ENCODE results near the gene WDR86. TPM values are rescaled to one million over a fixed set of nuclear protein-coding genes. Genes with fewer than 3 reads are reported as not detected.

WDR86 gene
- total RNA-seq, 1 donor from 2014 or later: 19.4 TPM

DNA sequence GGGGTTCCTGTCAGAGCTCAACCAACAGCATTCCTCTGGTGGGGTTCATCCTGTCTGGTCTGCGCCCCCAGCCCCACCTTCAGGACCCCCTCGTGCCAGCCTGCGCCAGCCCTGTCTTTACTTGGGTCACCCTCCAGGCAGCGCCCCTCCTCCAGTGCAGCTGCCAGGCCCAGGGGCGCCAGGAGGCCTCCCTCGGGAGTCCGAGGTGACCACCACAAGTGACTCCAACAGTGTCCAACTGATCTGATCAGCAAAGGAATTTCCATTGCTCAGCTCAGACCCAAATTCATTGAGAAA, 10.6 kb downstream of the WDR86 start:
- no peak overlapping the region for H3K4me3 ChIP-seq
- H3K4me1 ChIP-seq: peaks cover 12% of the 10 kb centered on the region
- no peaks in the 10 kb centered on the region for H3K36me3 ChIP-seq
- no peaks in the 10 kb centered on the region for H3K9me3 ChIP-seq
- intact Hi-C loops (cut with DNase I): no loop called here
- no peak for DNase-seq (ENCODE audit: extremely low spot score in 2 of 2)
- no peaks in the 10 kb centered on the region for H3K27me3 ChIP-seq
- no peak for TF ChIP-seq POLR2AphosphoS5 (IDR thresholded peaks at IDR 0.05; ENCODE audit: insufficient read depth in 1 of 2, low read depth in 1 of 2)
- TF ChIP-seq, protein P1, sequence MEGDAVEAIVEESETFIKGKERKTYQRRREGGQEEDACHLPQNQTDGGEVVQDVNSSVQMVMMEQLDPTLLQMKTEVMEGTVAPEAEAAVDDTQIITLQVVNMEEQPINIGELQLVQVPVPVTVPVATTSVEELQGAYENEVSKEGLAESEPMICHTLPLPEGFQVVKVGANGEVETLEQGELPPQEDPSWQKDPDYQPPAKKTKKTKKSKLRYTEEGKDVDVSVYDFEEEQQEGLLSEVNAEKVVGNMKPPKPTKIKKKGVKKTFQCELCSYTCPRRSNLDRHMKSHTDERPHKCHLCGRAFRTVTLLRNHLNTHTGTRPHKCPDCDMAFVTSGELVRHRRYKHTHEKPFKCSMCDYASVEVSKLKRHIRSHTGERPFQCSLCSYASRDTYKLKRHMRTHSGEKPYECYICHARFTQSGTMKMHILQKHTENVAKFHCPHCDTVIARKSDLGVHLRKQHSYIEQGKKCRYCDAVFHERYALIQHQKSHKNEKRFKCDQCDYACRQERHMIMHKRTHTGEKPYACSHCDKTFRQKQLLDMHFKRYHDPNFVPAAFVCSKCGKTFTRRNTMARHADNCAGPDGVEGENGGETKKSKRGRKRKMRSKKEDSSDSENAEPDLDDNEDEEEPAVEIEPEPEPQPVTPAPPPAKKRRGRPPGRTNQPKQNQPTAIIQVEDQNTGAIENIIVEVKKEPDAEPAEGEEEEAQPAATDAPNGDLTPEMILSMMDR (IDR thresholded peaks at IDR 0.05): no peak
- TF ChIP-seq POLR2A (IDR thresholded peaks at IDR 0.05): no peak
- H3K27ac ChIP-seq: no peak overlapping the region

DNA sequence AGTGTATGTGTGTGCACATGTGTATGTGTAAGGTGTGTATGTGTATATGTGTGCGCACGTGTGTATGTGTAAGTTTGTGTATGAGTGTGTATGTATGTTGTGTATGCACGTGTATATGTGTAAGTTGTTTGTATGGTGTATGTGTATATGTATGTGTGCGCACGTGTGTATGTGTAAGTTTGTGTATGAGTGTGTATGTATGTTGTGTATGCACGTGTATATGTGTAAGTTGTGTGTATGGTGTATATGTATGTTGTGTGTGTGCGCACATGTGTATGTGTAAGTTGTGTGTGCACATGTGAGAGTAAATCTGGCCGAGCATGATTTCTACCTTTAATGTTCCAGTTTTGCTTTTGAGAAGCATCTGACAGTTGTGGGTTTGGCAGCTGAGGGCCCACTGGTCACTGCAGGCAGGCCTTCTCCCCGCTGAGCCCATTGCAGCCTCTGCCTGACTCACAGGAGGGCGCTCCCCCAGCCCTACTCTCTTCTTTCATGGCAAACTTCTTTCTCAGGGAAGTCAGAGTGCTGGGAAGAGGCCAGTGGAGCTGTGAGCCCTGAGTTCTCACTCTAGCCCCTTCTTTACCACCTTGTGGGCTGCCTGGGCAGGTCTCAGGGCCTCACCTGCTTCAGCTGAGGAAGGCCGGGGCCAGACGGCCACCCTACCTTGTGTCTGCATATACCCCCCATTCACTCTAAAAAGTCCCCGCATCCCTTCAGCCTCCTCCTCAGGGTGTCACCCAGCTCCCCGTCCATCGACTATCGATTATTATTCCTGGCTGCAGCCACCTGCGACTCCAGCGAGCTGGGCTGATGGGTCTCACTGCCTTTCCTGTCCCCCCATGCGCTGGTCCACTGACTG, 11.2 kb downstream of the WDR86 start:
- intact Hi-C loops (cut with DNase I): no loop called here
- Histone ChIP-seq H3K9me3 (no peaks in the 10 kb centered on the region), H3K27me3 (no peaks in the 10 kb centered on the region), H3K27ac (no peak overlapping the region), H3K4me1 (peaks cover 6% of the 10 kb centered on the region), H3K36me3 (no peaks in the 10 kb centered on the region), H3K4me3 (no peak overlapping the region)
- TF ChIP-seq, protein P1 (IDR thresholded peaks at IDR 0.05): no peak
- TF ChIP-seq POLR2AphosphoS5 (IDR thresholded peaks at IDR 0.05; ENCODE audit: insufficient read depth in 1 of 2, low read depth in 1 of 2): no peak
- no peak for TF ChIP-seq POLR2A (IDR thresholded peaks at IDR 0.05)
- no peak for DNase-seq (ENCODE audit: extremely low spot score in 2 of 2)

DNA sequence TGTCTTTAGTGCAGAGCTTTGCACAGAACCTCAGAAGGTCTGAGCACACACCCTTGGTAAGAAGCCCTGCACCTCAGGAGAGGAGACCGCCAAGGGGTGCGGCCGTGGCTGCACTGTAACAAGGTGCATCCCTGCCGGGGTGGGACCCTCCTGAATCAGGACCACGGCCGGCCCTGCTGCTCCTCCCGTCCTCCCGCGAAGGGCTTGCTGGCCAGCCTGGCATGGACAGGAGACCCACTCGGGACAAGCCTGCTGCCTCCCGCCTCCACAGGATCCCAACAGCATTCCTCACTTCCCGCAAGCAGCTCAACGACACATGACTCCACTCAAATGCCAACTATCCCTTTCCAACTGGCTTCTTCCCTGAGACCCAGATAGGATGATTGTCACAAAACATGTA, 12.8 kb downstream of the WDR86 start:
- intact Hi-C loops (cut with DNase I): no loop called here
- Histone ChIP-seq H3K36me3 (no peaks in the 10 kb centered on the region), H3K4me3 (no peak overlapping the region), H3K27ac (no peak overlapping the region), H3K9me3 (no peaks in the 10 kb centered on the region), H3K27me3 (no peaks in the 10 kb centered on the region), H3K4me1 (no peaks in the 10 kb centered on the region)
- no peak for TF ChIP-seq POLR2A (IDR thresholded peaks at IDR 0.05)
- no peak for TF ChIP-seq POLR2AphosphoS5 (IDR thresholded peaks at IDR 0.05; ENCODE audit: insufficient read depth in 1 of 2, low read depth in 1 of 2)
- TF ChIP-seq, protein P1 (IDR thresholded peaks at IDR 0.05): no peak
- no peak for DNase-seq (ENCODE audit: extremely low spot score in 2 of 2)

DNA sequence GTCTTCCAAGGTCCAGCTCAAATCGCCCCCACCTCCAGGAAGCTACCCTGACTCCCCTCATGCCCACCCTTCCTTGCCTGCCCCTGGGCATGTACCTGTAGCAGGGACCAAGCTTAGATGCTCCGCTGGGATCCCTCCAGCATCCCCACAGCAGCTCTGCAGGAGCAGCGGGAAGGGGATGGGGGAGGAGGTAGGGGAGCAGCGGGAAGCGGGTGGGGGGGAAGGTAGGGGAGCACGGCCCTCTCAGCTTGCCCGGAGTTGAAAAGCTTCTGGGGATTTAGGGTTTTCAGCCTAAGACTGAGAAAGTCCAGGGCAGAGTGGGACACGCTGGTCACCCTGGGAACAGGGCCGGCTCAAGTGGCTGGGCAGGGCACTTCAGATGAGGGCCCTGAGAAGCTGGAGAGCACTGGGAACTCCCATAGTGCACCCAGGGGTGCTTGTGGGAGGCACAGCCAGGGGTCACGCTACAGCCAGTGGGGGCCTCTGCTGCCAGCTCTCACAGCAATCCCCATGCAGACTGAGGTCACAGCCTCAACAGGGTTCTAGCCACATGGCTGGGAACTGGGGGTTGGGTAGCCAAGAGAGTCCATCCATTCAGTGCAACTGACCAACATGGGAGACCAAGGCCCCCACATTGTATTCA, 13.4 kb downstream of the WDR86 start:
- H3K36me3 ChIP-seq: no peaks in the 10 kb centered on the region
- no peak overlapping the region for H3K27ac ChIP-seq
- no peaks in the 10 kb centered on the region for H3K4me1 ChIP-seq
- H3K27me3 ChIP-seq: no peaks in the 10 kb centered on the region
- no peak for TF ChIP-seq POLR2A (IDR thresholded peaks at IDR 0.05)
- TF ChIP-seq, protein P1 (IDR thresholded peaks at IDR 0.05): no peak
- no peak for TF ChIP-seq POLR2AphosphoS5 (IDR thresholded peaks at IDR 0.05; ENCODE audit: insufficient read depth in 1 of 2, low read depth in 1 of 2)
- no peak for DNase-seq (ENCODE audit: extremely low spot score in 2 of 2)
- H3K4me3 ChIP-seq: no peak overlapping the region
- H3K9me3 ChIP-seq: no peaks in the 10 kb centered on the region
- intact Hi-C loops (cut with DNase I): no loop called here

DNA sequence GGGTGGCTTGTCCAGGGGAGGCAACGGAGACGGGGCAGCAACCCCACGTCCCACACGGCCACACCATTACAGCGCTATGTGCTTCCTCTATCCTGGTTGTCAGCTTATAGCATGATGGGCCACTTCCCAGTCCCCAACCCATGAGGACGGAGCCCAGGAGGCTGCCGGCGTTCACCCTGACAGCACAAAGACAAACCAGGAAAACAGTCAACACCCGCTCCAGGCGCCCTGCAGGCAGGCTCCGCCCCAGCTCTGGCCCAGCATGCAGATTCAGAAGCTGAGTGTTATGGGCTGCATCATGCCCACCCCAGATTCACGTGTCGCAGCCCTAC, 14.8 kb downstream of the WDR86 start:
- Histone ChIP-seq H3K27me3 (no peaks in the 10 kb centered on the region), H3K9me3 (no peaks in the 10 kb centered on the region), H3K27ac (no peak overlapping the region), H3K4me3 (no peak overlapping the region), H3K4me1 (no peaks in the 10 kb centered on the region), H3K36me3 (no peaks in the 10 kb centered on the region)
- TF ChIP-seq POLR2AphosphoS5 (IDR thresholded peaks at IDR 0.05; ENCODE audit: insufficient read depth in 1 of 2, low read depth in 1 of 2) (no peak), POLR2A (IDR thresholded peaks at IDR 0.05) (no peak)
- TF ChIP-seq, protein P1 (IDR thresholded peaks at IDR 0.05): no peak
- intact Hi-C loops (cut with DNase I): no loop called here
- DNase-seq (ENCODE audit: extremely low spot score in 2 of 2): no peak

Measured in vagina (tissue), 2 donors.